Panc1 (cell line): ENCODE results near the gene PNMA6F. TPM values are rescaled to one million over a fixed set of nuclear protein-coding genes. Genes with fewer than 3 reads are reported as not detected.

Experiments used
- ATAC-seq: fragments of 200-7000 bp; cut with Tn5 transposase; 2 replicates; pipeline ENCODE4 v1.9.1; 2020; ENCODE audit warnings: mild to moderate bottlenecking, moderate library complexity
- BruUV-seq: library from RNA; stranded (reverse); fragments of 400-500 nt; replicated peaks from 2 replicates; lab custom pipeline; 2021; lab: Mats Ljungman, UMichigan
- CTCF ChIA-PET: fragments of 300-600 bp; sonication (Branson Sonifier 250); formaldehyde crosslinking; loops from one replicate; lab custom pipeline; 2022; ENCODE audit warnings: antibody characterized with exemption; lab: Charles Lee
- POLR2A ChIA-PET: fragments of 300-600 bp; sonication (Branson Sonifier 250); formaldehyde crosslinking; loops from one replicate; lab custom pipeline; 2022; ENCODE audit warnings: antibody characterized with exemption; lab: Charles Lee
- DNase-seq: peaks from one replicate; pipeline ENCODE4 v3.0.0-alpha.2; 2010; ENCODE audit warnings: low read depth, low spot score
- H3K27ac ChIP-seq: 2 replicates; pipeline ENCODE4 v1.5.1; 2011; ENCODE audit warnings: mild to moderate bottlenecking, low read length, inconsistent platforms
- H3K27me3 ChIP-seq: fragments of 200-500 bp; sonication (Bioruptor generic); 2 replicates; pipeline ENCODE4 v1.6.0; 2014; ENCODE audit warnings: low read length, inconsistent platforms; ENCODE audit not compliant: control insufficient read depth, insufficient read depth
- H3K36me3 ChIP-seq: fragments of 200-500 bp; sonication (Bioruptor generic); 2 replicates; pipeline ENCODE4 v1.5.1; 2014; ENCODE audit warnings: inconsistent platforms, mild to moderate bottlenecking, low read length, moderate library complexity; ENCODE audit not compliant: control insufficient read depth, insufficient read depth
- H3K4me1 ChIP-seq: 2 replicates; pipeline ENCODE4 v1.5.1; 2011; ENCODE audit warnings: inconsistent platforms, mild to moderate bottlenecking, low read length, moderate library complexity; ENCODE audit not compliant: control insufficient read depth, insufficient read depth
- H3K4me3 ChIP-seq, 2 experiments: 2 replicates each; pipeline ENCODE4 v1.5.1; 2011 to 2012; ENCODE audit warnings: low read depth in 2 of 2, low read length in 2 of 2, mild to moderate bottlenecking in 2 of 2, inconsistent platforms in 1 of 2, moderate library complexity in 1 of 2
- H3K9me3 ChIP-seq: fragments of 200-500 bp; sonication (Bioruptor generic); 2 replicates; pipeline ENCODE4 v1.5.1; 2014; ENCODE audit warnings: low read depth, mild to moderate bottlenecking, inconsistent platforms, low read length, moderate library complexity; ENCODE audit not compliant: control insufficient read depth, insufficient read depth
- POLR2AphosphoS5 ChIP-seq: IDR thresholded peaks from 2 replicates; pipeline ENCODE4 v1.6.1; 2012; ENCODE audit warnings: mild to moderate bottlenecking, low read depth, low read length, moderate library complexity
- SIN3A ChIP-seq: IDR thresholded peaks from 2 replicates; pipeline ENCODE4 v1.6.1; 2012; ENCODE audit warnings: low read depth, mild to moderate bottlenecking, low read length, moderate library complexity, borderline replicate concordance; ENCODE audit not compliant: insufficient read depth
- TCF7L2 ChIP-seq: IDR thresholded peaks from 2 replicates; pipeline ENCODE4 v1.6.1; 2011; ENCODE audit warnings: mild to moderate bottlenecking, low read depth, low read length, inconsistent platforms
- in situ Hi-C: cut with HindIII; loops from 2 replicates; pipeline ENCODE4 v1.10.0; 2016; ENCODE audit warnings: low sequenced_read_pairs, low pct_unique_long_range_greater_than_20kb
- intact Hi-C: fragments of 100-400 bp; cut with micrococcal nuclease; formaldehyde crosslinking; loops from one replicate; pipeline ENCODE4 v1.10.0; 2022; ENCODE audit not compliant: unreplicated experiment
- total RNA-seq: library from RNA; stranded (reverse); gene quantifications from one replicate; pipeline ENCODE4 v1.2.1, GENCODE V29; 2021; ENCODE audit not compliant: unreplicated experiment
- TF ChIP-seq, protein P1 (sequence below), 2 experiments: IDR thresholded peaks; 2 replicates each; pipeline ENCODE4 v1.6.1; 2011 to 2012; ENCODE audit warnings: low read depth in 2 of 2, control low read depth in 1 of 2, low read length in 1 of 2, mild to moderate bottlenecking in 1 of 2, moderate library complexity in 1 of 2; ENCODE audit not compliant: insufficient read depth in 1 of 2
- TF ChIP-seq, protein P2 (sequence below): fragments of 450-650 bp; IDR thresholded peaks from 2 replicates; pipeline ENCODE4 v1.5.1; 2017; ENCODE audit warnings: mild to moderate bottlenecking

The PNMA6F gene
- total RNA-seq, 1 experiment from 2014 or later = not detected

DNA sequence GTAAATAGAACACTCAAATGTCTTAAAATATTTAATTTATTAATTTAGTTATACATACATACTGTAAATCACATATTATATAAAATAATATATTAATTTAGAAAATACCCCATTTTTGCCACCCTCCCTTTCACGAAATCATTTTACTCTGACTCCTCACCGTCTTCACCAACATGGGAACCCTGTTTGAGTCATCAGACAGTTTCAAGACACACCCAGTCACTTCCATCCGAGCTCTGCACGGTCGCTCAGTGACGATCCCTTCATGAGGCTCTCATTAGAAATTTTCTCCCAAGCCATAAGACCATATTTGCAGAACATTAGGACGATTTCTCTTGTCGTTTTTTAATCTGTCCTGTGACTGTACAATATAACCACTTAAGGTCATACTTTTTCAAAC, 26.9 kb upstream of the PNMA6F start:
- in situ Hi-C loops (no loop called here), intact Hi-C loops (no loop called here)
- TF ChIP-seq TCF7L2 (no peak), SIN3A (no peak), POLR2AphosphoS5 (no peak)
- TF ChIP-seq, protein P1, sequence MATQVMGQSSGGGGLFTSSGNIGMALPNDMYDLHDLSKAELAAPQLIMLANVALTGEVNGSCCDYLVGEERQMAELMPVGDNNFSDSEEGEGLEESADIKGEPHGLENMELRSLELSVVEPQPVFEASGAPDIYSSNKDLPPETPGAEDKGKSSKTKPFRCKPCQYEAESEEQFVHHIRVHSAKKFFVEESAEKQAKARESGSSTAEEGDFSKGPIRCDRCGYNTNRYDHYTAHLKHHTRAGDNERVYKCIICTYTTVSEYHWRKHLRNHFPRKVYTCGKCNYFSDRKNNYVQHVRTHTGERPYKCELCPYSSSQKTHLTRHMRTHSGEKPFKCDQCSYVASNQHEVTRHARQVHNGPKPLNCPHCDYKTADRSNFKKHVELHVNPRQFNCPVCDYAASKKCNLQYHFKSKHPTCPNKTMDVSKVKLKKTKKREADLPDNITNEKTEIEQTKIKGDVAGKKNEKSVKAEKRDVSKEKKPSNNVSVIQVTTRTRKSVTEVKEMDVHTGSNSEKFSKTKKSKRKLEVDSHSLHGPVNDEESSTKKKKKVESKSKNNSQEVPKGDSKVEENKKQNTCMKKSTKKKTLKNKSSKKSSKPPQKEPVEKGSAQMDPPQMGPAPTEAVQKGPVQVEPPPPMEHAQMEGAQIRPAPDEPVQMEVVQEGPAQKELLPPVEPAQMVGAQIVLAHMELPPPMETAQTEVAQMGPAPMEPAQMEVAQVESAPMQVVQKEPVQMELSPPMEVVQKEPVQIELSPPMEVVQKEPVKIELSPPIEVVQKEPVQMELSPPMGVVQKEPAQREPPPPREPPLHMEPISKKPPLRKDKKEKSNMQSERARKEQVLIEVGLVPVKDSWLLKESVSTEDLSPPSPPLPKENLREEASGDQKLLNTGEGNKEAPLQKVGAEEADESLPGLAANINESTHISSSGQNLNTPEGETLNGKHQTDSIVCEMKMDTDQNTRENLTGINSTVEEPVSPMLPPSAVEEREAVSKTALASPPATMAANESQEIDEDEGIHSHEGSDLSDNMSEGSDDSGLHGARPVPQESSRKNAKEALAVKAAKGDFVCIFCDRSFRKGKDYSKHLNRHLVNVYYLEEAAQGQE (IDR thresholded peaks at IDR 0.05; ENCODE audit: insufficient read depth in 1 of 2, low read depth in 2 of 2, low read length in 1 of 2) = no peak
- TF ChIP-seq, protein P2, sequence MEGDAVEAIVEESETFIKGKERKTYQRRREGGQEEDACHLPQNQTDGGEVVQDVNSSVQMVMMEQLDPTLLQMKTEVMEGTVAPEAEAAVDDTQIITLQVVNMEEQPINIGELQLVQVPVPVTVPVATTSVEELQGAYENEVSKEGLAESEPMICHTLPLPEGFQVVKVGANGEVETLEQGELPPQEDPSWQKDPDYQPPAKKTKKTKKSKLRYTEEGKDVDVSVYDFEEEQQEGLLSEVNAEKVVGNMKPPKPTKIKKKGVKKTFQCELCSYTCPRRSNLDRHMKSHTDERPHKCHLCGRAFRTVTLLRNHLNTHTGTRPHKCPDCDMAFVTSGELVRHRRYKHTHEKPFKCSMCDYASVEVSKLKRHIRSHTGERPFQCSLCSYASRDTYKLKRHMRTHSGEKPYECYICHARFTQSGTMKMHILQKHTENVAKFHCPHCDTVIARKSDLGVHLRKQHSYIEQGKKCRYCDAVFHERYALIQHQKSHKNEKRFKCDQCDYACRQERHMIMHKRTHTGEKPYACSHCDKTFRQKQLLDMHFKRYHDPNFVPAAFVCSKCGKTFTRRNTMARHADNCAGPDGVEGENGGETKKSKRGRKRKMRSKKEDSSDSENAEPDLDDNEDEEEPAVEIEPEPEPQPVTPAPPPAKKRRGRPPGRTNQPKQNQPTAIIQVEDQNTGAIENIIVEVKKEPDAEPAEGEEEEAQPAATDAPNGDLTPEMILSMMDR = no peak
- Histone ChIP-seq H3K27ac (no peak overlapping the region), H3K4me3 (no peak overlapping the region), H3K4me1 (no peaks in the 10 kb centered on the region), H3K27me3 (no peaks in the 10 kb centered on the region), H3K9me3 (no peaks in the 10 kb centered on the region), H3K36me3 (no peaks in the 10 kb centered on the region)
- ChIA-PET CTCF (no interaction called here), POLR2A (no interaction called here)
- ATAC-seq (no peak), DNase-seq (no peak)
- BruUV-seq = no TSS peak

DNA sequence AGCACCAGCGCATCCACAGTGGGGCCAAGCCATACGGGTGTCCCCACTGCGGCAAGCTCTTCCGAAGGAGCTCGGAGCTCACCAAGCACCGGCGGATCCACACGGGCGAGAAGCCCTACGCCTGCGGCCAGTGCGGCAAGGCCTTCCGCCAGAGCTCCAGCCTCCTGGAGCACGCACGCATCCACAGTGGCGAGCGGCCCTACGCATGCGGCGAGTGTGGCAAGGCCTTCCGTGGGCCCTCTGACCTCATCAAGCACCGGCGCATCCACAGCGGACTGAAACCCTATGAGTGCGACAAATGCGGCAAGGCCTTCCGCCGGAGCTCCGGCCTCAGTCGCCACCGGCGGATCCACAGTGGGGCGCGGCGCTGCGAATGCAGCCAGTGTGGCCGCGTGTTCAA, 26.0 kb upstream of the PNMA6F start:
- no peak overlapping the region for H3K4me3 ChIP-seq
- no peak for ATAC-seq
- in situ Hi-C loops = no loop called here

More for the DNA sequence above, 26.0 kb upstream of the PNMA6F start:
- H3K4me1 ChIP-seq = no peaks in the 10 kb centered on the region
- no peaks in the 10 kb centered on the region for H3K9me3 ChIP-seq
- CTCF ChIA-PET = no interaction called here
- TF ChIP-seq, protein P1 (IDR thresholded peaks at IDR 0.05; ENCODE audit: insufficient read depth in 1 of 2, low read depth in 2 of 2, low read length in 1 of 2) = no peak
- TF ChIP-seq POLR2AphosphoS5 = no peak
- TF ChIP-seq, protein P2 = no peak
- DNase-seq = no peak
- H3K36me3 ChIP-seq = no peaks in the 10 kb centered on the region
- H3K27me3 ChIP-seq = no peaks in the 10 kb centered on the region
- BruUV-seq = no TSS peak
- H3K27ac ChIP-seq = no peak overlapping the region
- intact Hi-C loops = no loop called here
- POLR2A ChIA-PET = no interaction called here
